ENCODE results near the gene GRIK4. TPM values are rescaled to one million over a fixed set of nuclear protein-coding genes. Genes with fewer than 3 reads are reported as not detected.

The GRIK4 gene
- total and polyA plus RNA-seq, 9 of the 15 experiments (the other 6 are each of a cell fraction or from before 2014, with no cell fraction given) = not detected

- TF ChIP-seq, protein P1, sequence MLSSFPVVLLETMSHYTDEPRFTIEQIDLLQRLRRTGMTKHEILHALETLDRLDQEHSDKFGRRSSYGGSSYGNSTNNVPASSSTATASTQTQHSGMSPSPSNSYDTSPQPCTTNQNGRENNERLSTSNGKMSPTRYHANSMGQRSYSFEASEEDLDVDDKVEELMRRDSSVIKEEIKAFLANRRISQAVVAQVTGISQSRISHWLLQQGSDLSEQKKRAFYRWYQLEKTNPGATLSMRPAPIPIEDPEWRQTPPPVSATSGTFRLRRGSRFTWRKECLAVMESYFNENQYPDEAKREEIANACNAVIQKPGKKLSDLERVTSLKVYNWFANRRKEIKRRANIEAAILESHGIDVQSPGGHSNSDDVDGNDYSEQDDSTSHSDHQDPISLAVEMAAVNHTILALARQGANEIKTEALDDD (IDR thresholded peaks at IDR 0.05) = no peak
Measured at GRCh38 chr11:120712881-120713280, 201.3 kb downstream of the GRIK4 start (continued).

- Histone ChIP-seq H3K79me2 (ENCODE audit: control insufficient read depth, insufficient read depth, low read length) (no peaks in the 10 kb centered on the region), H2AFZ (ENCODE audit: low read depth, low read length) (no peak overlapping the region), H3K4me1 (replicated peaks in 1 of 2; ENCODE audit: control insufficient read depth in 2 of 2, insufficient read depth in 2 of 2, low read length in 2 of 2) (no peaks in the 10 kb centered on the region), H3K9ac (ENCODE audit: insufficient read depth in 1 of 2, low read depth in 2 of 2, low read length in 2 of 2) (no peak overlapping the region), H4K20me1 (replicated peaks; ENCODE audit: control insufficient read depth, insufficient read depth, low read length) (no peaks in the 10 kb centered on the region), H3K9me3 (replicated peaks; ENCODE audit: control insufficient read depth, insufficient read depth, low read depth, low read length) (no peaks in the 10 kb centered on the region), H3K27me3 (ENCODE audit: control insufficient read depth in 2 of 2, insufficient read depth in 2 of 2, low read length in 2 of 2) (peaks cover 14 to 39% of the 10 kb centered on the region in 2 experiments; a peak in 4 of 5 replicates), H3K27ac (ENCODE audit: extremely low read depth, low read depth, low read length) (no peak overlapping the region), H3K36me3 (ENCODE audit: control insufficient read depth, insufficient read depth, low read length) (no peaks in the 10 kb centered on the region), H3K4me2 (ENCODE audit: insufficient read depth, low read length) (no peak overlapping the region), H3K9me1 (ENCODE audit: control insufficient read depth, insufficient read depth, low read length) (no peaks in the 10 kb centered on the region), H3K4me3 (no peak overlapping the region)
- CTCF ChIA-PET (ENCODE audit: low intra/inter-chr PET ratio) = no interaction called here
- no TSS peak for BruUV-seq (replicated peaks)
- no peak for DNase-seq (ENCODE audit: extremely low read depth in 1 of 4, low spot score in 3 of 4)
- no peak for FAIRE-seq
- WGBS (ENCODE audit: insufficient coverage, low coverage, missing lambda C conversion rate) = 0% methylated on average over 5 of the region's 5 CpGs
- intact Hi-C loops (cut with micrococcal nuclease) (no loop called here), in situ Hi-C loops (cut with MboI) (no loop called here)
- ATAC-seq = no peak
- POLR2A ChIA-PET = interaction anchor here (1.1 kb wide), 1 partner anchor 208 kb away, joined by 3 read pairs; no protein-coding TSS in a partner anchor
- TF ChIP-seq PML (IDR thresholded peaks at IDR 0.05; ENCODE audit: low read length) (no peak), CBFB (CRISPR knock-in tag; IDR thresholded peaks at IDR 0.05) (no peak), PPARD (CRISPR knock-in tag; IDR thresholded peaks at IDR 0.05) (no peak), MCM5 (IDR thresholded peaks at IDR 0.05; ENCODE audit: low read depth) (no peak), HNRNPH1 (optimal IDR thresholded peaks at IDR 0.05; ENCODE audit: low read depth, low read length) (no peak), ZC3H8 (IDR thresholded peaks at IDR 0.05) (no peak), RBFOX2 (IDR thresholded peaks at IDR 0.05; ENCODE audit: low read depth, low read length) (no peak), PBX2 (CRISPR knock-in tag; IDR thresholded peaks at IDR 0.05; ENCODE audit: low read depth) (no peak), PBX2 (tag; conservative IDR thresholded peaks at IDR 0.05; ENCODE audit: low read depth) (no peak), ZNF592 (IDR thresholded peaks at IDR 0.05) (no peak), SP1 (CRISPR knock-in tag; IDR thresholded peaks at IDR 0.05) (no peak), RAD51 (IDR thresholded peaks at IDR 0.05; ENCODE audit: borderline replicate concordance, low read depth) (no peak), ZNF655 (CRISPR knock-in tag; IDR thresholded peaks at IDR 0.05) (no peak)
Measured at GRCh38 chr11:120713296-120713695, 201.7 kb downstream of the GRIK4 start.

All from K562 (cell line).